AG04449 (cell line): ENCODE measurements around the gene RPUSD1.
"Not testable (repeated sequence)": the region's sequence is repeated elsewhere in the genome, so short reads cannot be mapped to it uniquely, and the experiment has no call there.

Experiments
- CTCF ChIA-PET: fragments of 350-600 bp; formaldehyde crosslinking; extraction: SDS; loops from one replicate; lab custom pipeline; 2021; ENCODE audit warnings: antibody characterized with exemption; lab: Yijun Ruan, JAX
- POLR2A ChIA-PET: fragments of 400-600, 350-600 bp; formaldehyde crosslinking; extraction: SDS; loops from one replicate; lab custom pipeline; 2020; ENCODE audit warnings: antibody characterized with exemption, inconsistent platforms; lab: Yijun Ruan, JAX
- DNase-seq: peaks from one replicate; pipeline ENCODE4 v3.0.0-alpha.2; 2010; ENCODE audit warnings: low read depth, low spot score
- H3K4me3 ChIP-seq: 2 replicates; pipeline ENCODE4 v1.5.1; 2011; ENCODE audit warnings: low read depth, mild to moderate bottlenecking, control low read depth, low read length
- TF ChIP-seq, protein P1 (sequence below): IDR thresholded peaks from one replicate; pipeline ENCODE4 v1.5.1; 2011; ENCODE audit warnings: mild to moderate bottlenecking, moderate library complexity, low read length, control low read depth, inconsistent platforms; ENCODE audit not compliant: insufficient read depth; ENCODE audit errors: missing control alignments

Gene RPUSD1, protein sequence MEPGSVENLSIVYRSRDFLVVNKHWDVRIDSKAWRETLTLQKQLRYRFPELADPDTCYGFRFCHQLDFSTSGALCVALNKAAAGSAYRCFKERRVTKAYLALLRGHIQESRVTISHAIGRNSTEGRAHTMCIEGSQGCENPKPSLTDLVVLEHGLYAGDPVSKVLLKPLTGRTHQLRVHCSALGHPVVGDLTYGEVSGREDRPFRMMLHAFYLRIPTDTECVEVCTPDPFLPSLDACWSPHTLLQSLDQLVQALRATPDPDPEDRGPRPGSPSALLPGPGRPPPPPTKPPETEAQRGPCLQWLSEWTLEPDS

GRCh38 chr16:787978-788398 is at the start of gene RPUSD1:
TSS of gene RPUSD1 (minus strand) at chr16:788381. CDS start at chr16:787737, 644 bp downstream.
- DNase-seq = no peak
- peak within 1 kb of the TSS; percentile 88 for H3K4me3 ChIP-seq
- ChIA-PET POLR2A (interaction anchor here (1.3 kb wide), 1 partner anchor 68 kb away, joined by 3 read pairs; no protein-coding TSS in a partner anchor), CTCF (interaction anchor here (0.9 to 7.7 kb wide), 3 partner anchors 68 to 269 kb away, joined by 3 to 210 read pairs (median 25); partner anchors contain the start of genes ANTKMT and METRN)
- TF ChIP-seq, protein P1, sequence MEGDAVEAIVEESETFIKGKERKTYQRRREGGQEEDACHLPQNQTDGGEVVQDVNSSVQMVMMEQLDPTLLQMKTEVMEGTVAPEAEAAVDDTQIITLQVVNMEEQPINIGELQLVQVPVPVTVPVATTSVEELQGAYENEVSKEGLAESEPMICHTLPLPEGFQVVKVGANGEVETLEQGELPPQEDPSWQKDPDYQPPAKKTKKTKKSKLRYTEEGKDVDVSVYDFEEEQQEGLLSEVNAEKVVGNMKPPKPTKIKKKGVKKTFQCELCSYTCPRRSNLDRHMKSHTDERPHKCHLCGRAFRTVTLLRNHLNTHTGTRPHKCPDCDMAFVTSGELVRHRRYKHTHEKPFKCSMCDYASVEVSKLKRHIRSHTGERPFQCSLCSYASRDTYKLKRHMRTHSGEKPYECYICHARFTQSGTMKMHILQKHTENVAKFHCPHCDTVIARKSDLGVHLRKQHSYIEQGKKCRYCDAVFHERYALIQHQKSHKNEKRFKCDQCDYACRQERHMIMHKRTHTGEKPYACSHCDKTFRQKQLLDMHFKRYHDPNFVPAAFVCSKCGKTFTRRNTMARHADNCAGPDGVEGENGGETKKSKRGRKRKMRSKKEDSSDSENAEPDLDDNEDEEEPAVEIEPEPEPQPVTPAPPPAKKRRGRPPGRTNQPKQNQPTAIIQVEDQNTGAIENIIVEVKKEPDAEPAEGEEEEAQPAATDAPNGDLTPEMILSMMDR = no peak

GRCh38 chr16:836822-837221 is 48.6 kb upstream of the RPUSD1 start:
- DNase-seq, CTCF ChIA-PET, H3K4me3 ChIP-seq, POLR2A ChIA-PET: not testable (repeated sequence)

GRCh38 chr16:836221-836620 is 48.0 kb upstream of the RPUSD1 start:
- DNase-seq = no peak
- TF ChIP-seq, protein P1 = no peak
- H3K4me3 ChIP-seq = no peak overlapping the region
- ChIA-PET POLR2A (no interaction called here), CTCF (no interaction called here)

DNA sequence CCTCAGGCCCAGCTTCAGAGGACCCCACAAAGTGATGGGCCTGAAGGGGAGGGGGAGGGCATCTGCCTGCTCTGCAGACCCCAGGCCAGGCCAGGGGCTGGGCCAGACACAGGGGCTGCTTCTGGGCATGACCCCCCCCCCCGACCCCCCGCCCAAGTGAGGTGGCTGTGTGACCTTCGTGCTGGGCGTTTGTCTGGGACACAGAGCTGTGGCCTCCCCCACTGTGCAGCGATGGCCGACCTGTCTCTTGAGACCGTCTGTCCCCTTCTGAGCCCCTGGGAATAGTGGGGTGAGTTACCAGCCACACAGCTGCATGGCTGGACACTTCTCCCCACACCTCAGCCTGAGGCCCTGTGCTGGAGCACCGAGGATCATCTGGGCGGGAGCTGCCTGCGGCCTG is 47.2 kb upstream of the RPUSD1 start:
- TF ChIP-seq, protein P1 = no peak
- no peak for DNase-seq
- H3K4me3 ChIP-seq = no peak overlapping the region
- ChIA-PET CTCF (no interaction called here), POLR2A (no interaction called here)

GRCh38 chr16:833411-833810 is 45.2 kb upstream of the RPUSD1 start:
- POLR2A ChIA-PET = no interaction called here
- TF ChIP-seq, protein P1 = no peak
- no peak overlapping the region for H3K4me3 ChIP-seq
- CTCF ChIA-PET = no interaction called here
- DNase-seq = no peak

- no peak for DNase-seq
- POLR2A ChIA-PET = no interaction called here
- CTCF ChIA-PET = no interaction called here
- TF ChIP-seq, protein P1 = no peak
- no peak overlapping the region for H3K4me3 ChIP-seq
These were observed 44.6 kb upstream of the RPUSD1 start for GRCh38 chr16:832652-833336.
